HepG2 (cell line): ENCODE measurements around the gene SLC16A6. TPM values are rescaled to one million over a fixed set of nuclear protein-coding genes. Genes with fewer than 3 reads are reported as not detected.
"Not testable (repeated sequence)": the region's sequence is repeated elsewhere in the genome, so short reads cannot be mapped to it uniquely, and the experiment has no call there.

Source experiments
- ATAC-seq: fragments of 200-7000 bp; cut with Tn5 transposase; 3 replicates; pipeline ENCODE4 v1.9.1; 2020; ENCODE audit warnings: mild to moderate bottlenecking, moderate library complexity
- BruUV-seq: library from RNA; stranded (reverse); fragments of 400-500 nt; replicated peaks from 2 replicates; lab custom pipeline; 2021; lab: Mats Ljungman, UMichigan
- CTCF ChIA-PET: fragments of 300-600 bp; formaldehyde crosslinking; extraction: SDS; loops from one replicate; lab custom pipeline; 2021; ENCODE audit warnings: low total read pairs, inconsistent platforms, low intra/inter-chr PET ratio; lab: Yijun Ruan, JAX
- POLR2A ChIA-PET: fragments of 350-600 bp; sonication (Branson Sonifier 250); formaldehyde crosslinking; loops from one replicate; lab custom pipeline; 2020; ENCODE audit warnings: antibody characterized with exemption, inconsistent platforms; lab: Yijun Ruan, JAX
- DNase-seq: peaks from one replicate; pipeline ENCODE4 v3.0.0-alpha.2; 2015; ENCODE audit warnings: low spot score
- FAIRE-seq: peaks from 3 replicates; lab custom pipeline; 2011; peaks lifted over from hg19 to GRCh38; lab: Jason Lieb, UNC
- H2AFZ ChIP-seq: one replicate; pipeline ENCODE4 v1.6.1; 2011; ENCODE audit warnings: low read length, inconsistent platforms
- H3K27ac ChIP-seq: fragments of 300-600 bp; 3 replicates; pipeline ENCODE4 v1.8.0; 2011; ENCODE audit warnings: mixed run types, mild to moderate bottlenecking, mixed read lengths, low read length, inconsistent platforms; ENCODE audit not compliant: insufficient read depth; ENCODE audit errors: extremely low read length
- H3K27me3 ChIP-seq, 2 experiments: fragments of 200-600 bp in 1 of 2; 2 replicates in 1 of 2; 3 replicates in 1 of 2; pipeline versions ENCODE4 v1.6.0 to v1.8.0; 2011; ENCODE audit warnings: low read length in 2 of 2, mild to moderate bottlenecking in 2 of 2, moderate library complexity in 2 of 2, inconsistent platforms in 1 of 2; ENCODE audit not compliant: insufficient read depth in 2 of 2, control insufficient read depth in 1 of 2
- H3K36me3 ChIP-seq, 2 experiments: fragments of 200-600 bp in 1 of 2; replicated peaks in 1 of 2; 2 replicates in 1 of 2; 3 replicates in 1 of 2; pipeline versions ENCODE4 v1.5.1 to v1.8.0; 2011; ENCODE audit warnings: low read length in 2 of 2, inconsistent platforms in 1 of 2; ENCODE audit not compliant: insufficient read depth in 2 of 2, control insufficient read depth in 1 of 2
- H3K4me1 ChIP-seq: 2 replicates; pipeline ENCODE4 v1.5.1; 2012; ENCODE audit warnings: low read length, inconsistent platforms; ENCODE audit not compliant: insufficient read depth
- H3K4me2 ChIP-seq: 2 replicates; pipeline ENCODE4 v1.6.0; 2011; ENCODE audit warnings: low read depth, low read length, inconsistent platforms
- H3K4me3 ChIP-seq, 3 experiments: fragments of 200-600 bp in 1 of 3; sonication (generic), shearing (Covaris generic) in 1 of 3; replicated peaks in 1 of 3; 2 replicates each; pipeline ENCODE4 v1.5.1; 2011 to 2016; ENCODE audit warnings: low read length in 3 of 3, inconsistent platforms in 2 of 3, low read depth in 2 of 3, mild to moderate bottlenecking in 2 of 3, control low read depth in 1 of 3, mixed read lengths in 1 of 3; ENCODE audit not compliant: insufficient read depth in 1 of 3
- H3K79me2 ChIP-seq: one replicate; pipeline ENCODE4 v1.6.1; 2011; ENCODE audit warnings: low read length, inconsistent platforms; ENCODE audit not compliant: insufficient read depth
- H3K9ac ChIP-seq: 2 replicates; pipeline ENCODE4 v1.6.0; 2011; ENCODE audit warnings: mild to moderate bottlenecking, low read depth, low read length, inconsistent platforms; ENCODE audit not compliant: insufficient read depth
- H3K9me3 ChIP-seq: 2 replicates; pipeline ENCODE4 v1.5.1; 2012; ENCODE audit warnings: mild to moderate bottlenecking, low read length
- H4K20me1 ChIP-seq: 2 replicates; pipeline ENCODE4 v1.6.0; 2011; ENCODE audit warnings: inconsistent platforms, mild to moderate bottlenecking, low read length, moderate library complexity; ENCODE audit not compliant: insufficient read depth
- CBX1 ChIP-seq: IDR thresholded peaks from one replicate; pipeline ENCODE4 v1.6.1; 2016; ENCODE audit warnings: antibody characterized with exemption, low read depth
- CREB1 ChIP-seq, 2 experiments: fragments of 450-650 bp in 1 of 2; IDR thresholded peaks; 2 replicates each; pipeline ENCODE4 v1.6.1; 2016 to 2017; ENCODE audit warnings: control low read depth in 1 of 2, mild to moderate bottlenecking in 1 of 2, missing compliant biosample characterization in 1 of 2, missing genetic modification characterization in 1 of 2
- KDM5A ChIP-seq: fragments of 200-600 bp; sonication (generic); IDR thresholded peaks from 2 replicates; pipeline ENCODE4 v1.7.0; 2018; ENCODE audit warnings: antibody characterized with exemption, mild to moderate bottlenecking, low read length, borderline replicate concordance
- MIER2 ChIP-seq: IDR thresholded peaks from 2 replicates; pipeline ENCODE4 v1.6.1; 2016; ENCODE audit warnings: missing biosample characterization, missing genetic modification reagents
- SAP130 ChIP-seq: IDR thresholded peaks from 2 replicates; pipeline ENCODE4 v1.6.1; 2016; ENCODE audit warnings: low read depth
- ZBTB33 ChIP-seq: sonication (generic); formaldehyde crosslinking; IDR thresholded peaks from 2 replicates; pipeline ENCODE4 v1.4.0; 2020; ENCODE audit warnings: missing genetic modification reagents
- ZFP36L2 ChIP-seq: sonication (generic); formaldehyde crosslinking; IDR thresholded peaks from 2 replicates; pipeline ENCODE4 v1.4.0; 2020; ENCODE audit warnings: missing genetic modification reagents
- ZNF138 ChIP-seq: sonication (generic); formaldehyde crosslinking; IDR thresholded peaks from 2 replicates; pipeline ENCODE4 v1.5.0; 2020; ENCODE audit warnings: mild to moderate bottlenecking, low read depth, missing genetic modification reagents
- ZNF143 ChIP-seq: sonication (generic); formaldehyde crosslinking; IDR thresholded peaks from 2 replicates; pipeline ENCODE4 v1.4.0; 2020; ENCODE audit warnings: missing genetic modification reagents
- ZNF441 ChIP-seq: sonication (generic); formaldehyde crosslinking; IDR thresholded peaks from 2 replicates; pipeline ENCODE4 v1.7.0; 2021; ENCODE audit warnings: missing genetic modification reagents, borderline replicate concordance
- ZNF639 ChIP-seq: conservative IDR thresholded peaks from 2 replicates; pipeline ENCODE4 v1.6.1; 2018; ENCODE audit warnings: missing genetic modification reagents
- WGBS: methylation state at CpG from one replicate; pipeline ENCODE4 v1.1.6; 2017; ENCODE audit warnings: low lambda C conversion rate; 5-methylcytosine and 5-hydroxymethylcytosine counted together
- in situ Hi-C: cut with HindIII; loops from 2 replicates; pipeline ENCODE4 v1.10.0; 2017; ENCODE audit warnings: low pct_unique_long_range_greater_than_20kb; ENCODE audit not compliant: extremely low pct_ligation_motif_present
- intact Hi-C: fragments of 100-400 bp; cut with micrococcal nuclease; formaldehyde crosslinking; loops from one replicate; pipeline ENCODE4 v1.10.0; 2022; ENCODE audit not compliant: unreplicated experiment
- polyA plus RNA-seq, 8 experiments: library from polyadenylated mRNA; depleted of rRNA in 3 of 8; stranded (reverse) in 7 of 8; unstranded in 1 of 8; fragments of >200 nt; fragmentation: Illumina TruSeq in 4 of 8; extraction: Trizol in 4 of 8; gene quantifications; 2 replicates each; pipeline versions ENCODE4 v1.2.1 to v1.2.3, GENCODE V29; 2011 to 2016; ENCODE audit warnings: low read depth in 4 of 8, missing spikeins in 1 of 8, mixed read lengths in 1 of 8; ENCODE audit not compliant: insufficient read depth in 1 of 8
- total RNA-seq, 5 experiments: library from RNA; depleted of rRNA; stranded (reverse); fragments of >200 nt; fragmentation: Illumina TruSeq; extraction: Trizol; gene quantifications; 2 replicates each; pipeline ENCODE4 v1.2.3, GENCODE V29; 2016; ENCODE audit warnings: low read depth in 1 of 5

Gene SLC16A6
- total and polyA plus RNA-seq, 2 of the 13 experiments (the other 11 are each of a cell fraction or from before 2014, with no cell fraction given): 1.1 to 44.7 TPM

- peaks cover 7% of the 10 kb centered on the region; the same call in 1 of the 2 replicates for H3K9me3 ChIP-seq
- H3K27me3 ChIP-seq: no peaks in the 10 kb centered on the region
- POLR2A ChIA-PET: no interaction called here
- H3K27ac ChIP-seq: no peak overlapping the region
- H3K9ac ChIP-seq: no peak overlapping the region
- H4K20me1 ChIP-seq: no peaks in the 10 kb centered on the region
- no peaks in the 10 kb centered on the region for H3K4me1 ChIP-seq
- no peaks in the 10 kb centered on the region for H3K79me2 ChIP-seq
- ATAC-seq (no peak), FAIRE-seq (no peak), DNase-seq (no peak)
- in situ Hi-C loops (no loop called here), intact Hi-C loops (no loop called here)
- 86% methylated on average over 9 of the region's 9 CpGs for WGBS
- H3K36me3 ChIP-seq: no peaks in the 10 kb centered on the region
- no peak overlapping the region for H3K4me3 ChIP-seq
- TF ChIP-seq CBX1 (no peak), CREB1 (IDR thresholded peaks at IDR 0.05) (no peak), CREB1 (CRISPR knock-in tag; IDR thresholded peaks at IDR 0.05) (no peak), ZNF441 (no peak), ZFP36L2 (CRISPR knock-in tag) (no peak), ZBTB33 (CRISPR knock-in tag) (no peak), ZNF143 (CRISPR knock-in tag) (no peak), SAP130 (CRISPR knock-in tag) (no peak), ZNF639 (CRISPR knock-in tag) (no peak), ZNF138 (CRISPR knock-in tag) (no peak), MIER2 (CRISPR knock-in tag) (no peak), KDM5A (no peak)
- CTCF ChIA-PET: no interaction called here
- H3K4me2 ChIP-seq: no peak overlapping the region
- H2AFZ ChIP-seq: no peak overlapping the region
- BruUV-seq: no TSS peak
These were observed 43.5 kb upstream of the SLC16A6 start for GRCh38 chr17:68334393-68334792.

GRCh38 chr17:68331932-68332331 is 41.0 kb upstream of the SLC16A6 start:
- H3K27ac ChIP-seq, H3K4me3 ChIP-seq, CTCF ChIA-PET, H2AFZ ChIP-seq, H3K4me1 ChIP-seq, H4K20me1 ChIP-seq, FAIRE-seq, DNase-seq, H3K9ac ChIP-seq, intact Hi-C loops, H3K4me2 ChIP-seq, POLR2A ChIA-PET, in situ Hi-C loops, BruUV-seq, H3K79me2 ChIP-seq, H3K27me3 ChIP-seq, H3K36me3 ChIP-seq, H3K9me3 ChIP-seq, ATAC-seq: not testable (repeated sequence)
- WGBS: 99% methylated on average over 12 of the region's 12 CpGs
